Stimulated activated CD4-positive, alpha-beta T cell treated with anti-CD3 and anti-CD28 coated beads, Interleukin-1b, Interleukin-23, amount 100 ng/mL, for 1 hour (primary cell): ENCODE results near the gene RERE.
"Not testable (repeated sequence)": the region's sequence is repeated elsewhere in the genome, so short reads cannot be mapped to it uniquely, and the experiment has no call there.

Experiments
- DNase-seq, 2 donors: peaks; one replicate each; pipeline ENCODE4 v3.0.0-alpha.2; 2020; ENCODE audit warnings: low read depth in 2 of 2

Gene RERE

DNA sequence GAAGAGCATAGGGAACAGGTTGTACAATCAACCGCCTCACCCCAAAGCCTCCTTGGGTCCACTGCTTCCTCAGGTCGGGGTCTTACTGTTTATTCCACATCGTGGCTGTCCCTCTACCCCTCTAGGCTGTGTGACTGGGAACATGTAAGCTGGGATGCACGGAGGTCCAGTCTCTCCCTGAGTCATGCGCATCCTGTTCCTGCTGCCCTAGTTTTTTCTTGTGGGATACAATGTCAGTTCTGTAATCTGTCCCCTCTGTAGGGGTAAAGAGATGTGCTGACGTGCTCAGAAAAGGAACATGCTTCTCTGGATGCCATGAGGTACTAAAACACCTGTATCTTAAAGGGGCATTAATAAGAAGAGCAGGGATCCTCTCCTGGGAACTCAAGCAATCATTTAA, 433.4 kb downstream of the RERE start:
- no peak for DNase-seq

DNA sequence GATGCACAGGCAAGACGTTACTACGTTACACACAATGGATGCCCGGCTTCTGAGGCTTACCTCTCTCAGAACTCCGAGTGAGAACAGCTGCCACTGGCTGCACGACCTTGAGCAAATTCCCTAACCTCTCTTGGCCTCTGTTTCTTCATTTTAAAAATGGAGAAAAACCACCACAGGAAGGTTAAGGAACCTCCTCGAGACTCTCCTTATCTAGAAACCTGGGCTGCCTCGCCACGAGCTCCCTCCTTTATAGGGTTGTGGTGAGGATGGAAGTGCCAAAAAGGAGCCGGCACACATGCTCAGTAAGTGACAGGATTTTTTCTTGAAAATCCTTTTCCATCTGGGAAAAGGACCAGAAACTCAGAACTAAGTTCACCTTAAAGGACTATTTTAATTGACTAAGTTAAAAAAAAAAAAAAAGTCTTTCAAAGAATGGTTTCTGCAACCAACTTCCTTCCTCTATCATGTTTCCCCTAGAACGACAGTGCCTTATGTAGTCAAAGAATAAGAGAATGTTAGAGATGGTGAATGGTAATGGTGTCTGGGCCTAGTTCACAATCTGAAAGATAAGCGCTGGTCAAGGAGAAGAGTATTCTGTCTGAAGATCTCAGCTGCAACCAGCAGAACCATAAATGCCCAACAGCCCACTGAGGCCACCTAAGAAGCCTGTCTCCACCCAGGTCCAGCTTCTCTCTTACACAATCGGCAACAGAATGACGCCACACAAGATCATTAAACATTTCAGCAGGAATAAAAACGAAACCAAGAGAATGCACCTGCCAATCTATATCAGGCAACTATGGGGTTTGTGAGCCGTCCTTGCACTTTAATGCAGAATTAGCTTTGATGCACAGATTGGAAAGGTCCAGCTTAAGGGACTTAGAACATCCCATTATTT, 434.6 kb downstream of the RERE start:
- no peak for DNase-seq

- DNase-seq = no peak
Measured at GRCh38 chr1:8382051-8382505, 435.4 kb downstream of the RERE start.

DNA sequence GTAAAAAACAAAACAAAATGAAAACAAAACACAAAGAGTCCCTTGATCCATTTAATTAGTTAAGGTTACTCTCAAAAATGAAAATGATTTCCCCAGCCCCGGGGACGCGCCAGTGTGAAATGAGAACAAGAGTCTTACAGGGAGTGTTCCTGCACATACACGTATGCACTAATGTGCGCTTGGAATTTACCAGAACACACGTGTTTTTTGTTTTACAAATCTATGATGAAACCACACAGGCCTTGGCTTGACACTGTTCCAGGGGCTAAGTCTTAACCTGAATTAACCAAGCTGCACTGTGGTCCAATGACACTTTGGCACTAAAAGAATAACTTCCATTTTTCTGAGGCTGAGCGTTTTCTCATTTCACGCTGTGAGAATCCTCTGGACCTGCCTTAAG, 435.8 kb downstream of the RERE start:
- DNase-seq = no peak

DNA sequence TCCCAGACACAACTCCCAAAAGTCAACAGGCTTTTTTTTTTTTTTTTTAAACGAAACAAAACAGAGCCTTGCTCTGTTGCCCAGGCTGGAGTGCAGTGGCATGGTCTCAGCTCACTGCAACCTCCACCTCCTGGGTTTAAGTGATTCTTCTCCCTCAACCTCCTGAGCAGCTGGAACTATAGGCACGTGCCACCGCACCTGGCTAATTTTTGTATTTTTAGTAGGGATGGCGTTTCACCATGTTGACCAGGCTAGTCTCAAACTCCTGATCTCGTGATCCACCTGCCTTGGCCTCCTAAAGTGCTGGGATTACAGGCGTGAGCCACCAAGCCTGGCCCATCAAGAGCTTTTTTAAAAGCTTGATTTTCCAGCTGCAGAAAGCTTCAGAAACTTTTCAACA, 437.1 kb downstream of the RERE start:
- not testable (repeated sequence) for DNase-seq

- DNase-seq = no peak
Measured at GRCh38 chr1:8379513-8380186, 437.8 kb downstream of the RERE start.

DNA sequence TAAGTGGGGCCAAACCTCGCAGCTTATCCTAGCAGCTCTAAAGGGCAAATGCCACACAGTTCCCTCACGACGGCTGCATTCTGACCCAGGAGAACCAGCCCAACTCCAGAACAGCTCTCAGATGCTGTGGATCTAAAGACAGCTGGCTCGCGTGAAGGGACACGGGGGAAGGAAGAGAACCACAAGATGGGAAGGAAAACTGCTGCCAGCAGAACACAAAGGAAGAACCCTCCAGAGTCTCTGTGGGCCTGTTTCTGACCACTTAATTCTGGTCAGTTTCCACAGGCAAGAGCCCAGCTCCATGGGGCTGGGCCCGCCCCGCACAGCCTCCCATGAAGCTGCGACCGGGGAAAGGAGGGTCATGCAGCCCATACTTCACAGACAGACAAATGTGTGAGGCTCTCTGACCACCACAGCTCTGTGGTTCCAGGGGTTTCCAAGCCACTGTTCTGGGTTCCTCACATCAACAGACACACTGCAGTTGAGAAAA, 438.4 kb downstream of the RERE start:
- no peak for DNase-seq

DNA sequence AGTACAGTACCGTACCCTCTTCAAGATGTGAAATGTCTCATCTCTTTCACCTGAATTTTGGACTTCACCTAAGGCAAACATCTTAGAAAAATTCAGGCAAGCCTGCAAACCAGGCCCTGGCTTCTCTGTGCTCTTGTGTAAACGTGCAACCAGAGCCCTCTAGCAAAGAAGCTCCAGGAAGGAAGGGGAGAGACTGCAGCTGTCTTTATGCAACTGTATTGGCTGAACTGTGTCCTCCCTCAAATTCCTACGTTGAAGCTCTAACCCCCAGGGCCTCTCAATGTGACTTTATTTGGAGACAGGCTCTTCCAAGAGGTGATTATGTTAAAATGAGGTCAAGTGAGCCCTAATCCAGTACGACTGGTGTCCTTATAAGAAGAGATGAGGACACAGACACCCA, 439.3 kb downstream of the RERE start:
- DNase-seq = no peak

DNA sequence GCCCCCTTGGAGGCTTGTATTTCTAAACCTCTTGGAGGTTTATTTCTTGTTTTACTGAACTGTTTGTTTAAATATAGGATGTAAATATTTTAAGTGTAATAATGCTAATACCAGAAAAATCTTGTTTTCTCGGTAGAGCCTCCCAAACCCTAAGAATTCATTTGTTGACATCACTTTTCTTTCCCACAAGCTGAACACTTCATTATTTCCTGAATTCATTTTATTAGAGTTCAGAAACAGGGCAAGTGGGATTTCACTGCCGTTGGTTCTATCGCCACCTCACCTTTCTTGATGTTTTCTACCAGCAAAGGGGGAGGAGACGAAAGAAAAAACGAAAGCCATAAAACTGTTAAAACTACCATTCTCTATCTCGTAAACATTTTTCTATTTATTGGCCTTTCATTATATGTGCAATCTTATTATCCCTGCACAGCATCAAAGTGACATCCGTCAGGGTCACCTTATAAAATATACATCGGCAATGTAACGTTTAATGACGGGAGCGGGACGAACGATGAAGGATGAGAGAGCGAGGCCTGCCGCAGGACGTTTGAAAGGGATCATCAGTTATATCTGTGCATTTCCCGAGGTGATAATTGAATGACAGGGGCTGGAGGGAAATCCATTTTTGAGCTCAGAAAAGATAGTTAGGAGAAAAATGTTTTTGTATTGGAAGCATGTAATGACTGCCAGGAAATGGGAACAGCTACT, 440.0 kb downstream of the RERE start:
- DNase-seq = no peak

GRCh38 chr1:8376358-8376840, 441.0 kb downstream of the RERE start:
- no peak for DNase-seq

DNA sequence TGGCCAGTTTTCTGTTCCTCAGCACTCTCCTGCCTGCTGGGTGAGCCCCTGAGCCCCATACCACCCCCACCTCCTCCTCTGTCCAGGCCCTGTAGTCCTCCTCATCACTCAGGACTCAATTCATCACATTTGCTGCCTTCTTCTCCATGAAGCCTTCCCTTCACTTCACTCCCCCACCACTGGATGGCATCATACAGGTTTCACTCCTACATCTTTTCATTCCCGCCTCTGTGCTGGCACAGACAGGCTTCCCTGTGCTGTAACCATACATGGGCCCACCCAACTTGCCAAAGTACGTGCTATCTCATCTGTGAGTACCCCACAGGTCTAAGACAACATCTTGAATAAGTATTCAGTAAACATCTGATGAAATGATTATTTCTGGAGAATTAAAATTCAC, 442.6 kb downstream of the RERE start:
- no peak for DNase-seq

GRCh38 chr1:8374356-8374755, 443.1 kb downstream of the RERE start:
- DNase-seq = no peak

GRCh38 chr1:8373581-8374241, 443.7 kb downstream of the RERE start:
- DNase-seq = no peak

DNA sequence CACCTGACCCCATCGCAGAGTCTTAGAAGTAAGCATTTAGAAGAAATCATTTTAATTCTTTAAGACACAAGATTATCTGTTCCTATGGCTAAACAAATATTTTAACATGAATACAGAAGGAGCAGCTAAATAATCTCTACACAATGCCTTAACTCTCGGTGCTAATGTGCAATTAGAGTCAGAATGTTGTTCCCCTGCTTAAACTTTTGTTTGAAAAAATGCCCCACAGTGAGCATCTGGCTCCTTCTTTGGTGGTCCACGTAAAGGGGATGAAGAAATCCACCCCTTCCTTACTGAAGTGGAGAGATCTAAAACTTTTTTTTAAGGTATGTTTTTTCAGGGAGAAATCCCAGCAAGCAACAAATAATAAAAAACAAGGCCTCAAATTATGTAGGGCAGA, 444.3 kb downstream of the RERE start:
- DNase-seq = no peak

GRCh38 chr1:8371372-8371991, 446.0 kb downstream of the RERE start:
- no peak for DNase-seq

GRCh38 chr1:8370905-8371315, 446.5 kb downstream of the RERE start:
- DNase-seq = no peak

DNA sequence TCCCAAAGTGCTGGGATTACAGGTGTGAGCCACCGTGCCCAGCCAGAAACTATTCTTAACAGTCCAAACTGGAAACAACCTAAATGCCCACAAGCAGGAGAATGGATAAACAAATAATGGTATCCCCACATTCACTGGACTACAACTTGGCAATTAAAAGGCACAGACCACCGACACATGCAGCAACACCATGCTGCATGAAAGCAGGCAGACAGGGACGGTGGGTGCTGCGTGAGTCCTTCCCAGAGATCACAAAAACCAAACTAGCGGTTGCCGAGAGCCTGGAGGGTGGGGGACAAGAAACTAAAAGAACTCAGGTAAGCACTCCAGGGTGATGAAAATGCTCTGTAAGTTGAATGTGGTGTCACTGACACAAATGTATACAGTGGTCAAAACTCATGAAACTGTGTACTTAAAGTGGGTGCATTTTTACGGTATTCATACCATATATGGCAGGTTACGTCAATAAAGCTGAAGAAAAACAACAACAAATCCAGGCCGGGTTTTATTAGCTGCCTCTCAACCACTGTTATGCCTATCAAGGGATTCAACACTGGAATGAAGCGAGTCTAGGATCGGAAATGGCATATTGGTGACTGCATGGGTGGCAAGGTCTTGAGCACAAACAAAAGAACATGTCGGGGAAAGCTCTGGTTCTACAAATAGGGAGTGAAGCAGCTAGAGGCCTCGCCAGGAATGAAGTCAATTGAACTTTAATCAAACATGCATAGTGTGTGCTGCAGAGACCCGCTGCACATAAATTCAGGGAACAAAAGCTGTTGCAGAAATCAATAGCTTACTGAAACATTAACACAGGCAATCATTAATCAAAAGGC, 447.2 kb downstream of the RERE start:
- DNase-seq = no peak

GRCh38 chr1:8368956-8369639, 448.3 kb downstream of the RERE start:
- no peak for DNase-seq

DNA sequence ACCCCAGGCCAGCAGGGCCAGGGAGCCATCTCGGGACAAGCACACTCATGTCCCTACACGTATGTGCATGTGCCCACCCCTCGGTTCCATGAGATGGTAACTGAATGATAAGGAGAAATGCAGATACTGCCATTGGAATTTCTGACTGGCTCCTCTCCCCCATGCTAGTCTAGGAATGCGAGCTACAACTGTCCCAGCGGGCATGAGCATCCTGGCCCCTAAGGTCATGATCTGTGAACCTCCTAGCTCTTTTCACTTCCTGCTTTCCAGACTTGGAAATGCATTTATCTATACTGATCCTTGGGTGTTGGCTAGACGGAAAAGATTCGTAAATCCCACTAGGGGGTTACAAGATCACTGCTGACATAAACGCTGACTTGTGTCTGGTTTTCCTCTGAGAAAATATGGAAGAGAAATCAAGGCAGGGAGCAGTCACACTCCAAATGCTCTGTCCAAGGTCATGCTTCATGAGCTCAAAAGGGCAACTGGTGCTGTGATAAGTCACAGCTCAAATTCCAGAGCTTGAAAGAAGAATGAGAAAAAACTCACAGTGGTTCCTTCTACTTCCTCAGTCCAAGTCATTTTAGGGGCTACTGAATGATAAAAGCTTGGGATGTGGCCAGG, 449.8 kb downstream of the RERE start:
- DNase-seq = no peak
